Activated CD4-positive, alpha-beta T cell treated with anti-CD3 and anti-CD28 coated beads, Interleukin-2, amount 50 U/mL, for 48 hours (primary cell): ENCODE data around the gene FLT1.

Experiments used
- DNase-seq, 2 experiments: peaks; one replicate each; pipeline ENCODE4 v3.0.0-alpha.2; 2020

FLT1 gene

GRCh38 chr13:28452755-28453154 is 42.2 kb downstream of the FLT1 start:
- no peak for DNase-seq

GRCh38 chr13:28451482-28452217 is 43.3 kb downstream of the FLT1 start:
- no peak for DNase-seq

- no peak for DNase-seq
Observed at GRCh38 chr13:28449826-28450773, 44.8 kb downstream of the FLT1 start.

GRCh38 chr13:28448651-28449358 is 46.1 kb downstream of the FLT1 start:
- DNase-seq = no peak

- DNase-seq = no peak
Observed at GRCh38 chr13:28447989-28448388, 46.9 kb downstream of the FLT1 start.

GRCh38 chr13:28447206-28447605 is 47.7 kb downstream of the FLT1 start:
- no peak for DNase-seq

GRCh38 chr13:28442839-28443238 is 52.1 kb downstream of the FLT1 start:
- no peak for DNase-seq

- DNase-seq = no peak
Observed at GRCh38 chr13:28441529-28441928, 53.4 kb downstream of the FLT1 start.

GRCh38 chr13:28440774-28441504 is 54.0 kb downstream of the FLT1 start:
- no peak for DNase-seq

- no peak for DNase-seq
Observed at GRCh38 chr13:28438598-28439334, 56.2 kb downstream of the FLT1 start.

- no peak for DNase-seq
Observed at GRCh38 chr13:28438067-28438466, 56.9 kb downstream of the FLT1 start.

GRCh38 chr13:28435917-28436316 is 59.0 kb downstream of the FLT1 start:
- DNase-seq = no peak

- no peak for DNase-seq
Observed at GRCh38 chr13:28434926-28435325, 60.0 kb downstream of the FLT1 start.

GRCh38 chr13:28432816-28433560 is 61.9 kb downstream of the FLT1 start:
- no peak for DNase-seq

- DNase-seq = no peak
Observed at GRCh38 chr13:28429685-28430290, 65.1 kb downstream of the FLT1 start.

- DNase-seq = no peak
Observed at GRCh38 chr13:28429096-28429495, 65.8 kb downstream of the FLT1 start.

- no peak for DNase-seq
Observed at GRCh38 chr13:28426381-28426780, 68.5 kb downstream of the FLT1 start.

GRCh38 chr13:28425793-28426192 is 69.1 kb downstream of the FLT1 start:
- DNase-seq = no peak

- DNase-seq = no peak
Observed at GRCh38 chr13:28424541-28424940, 70.4 kb downstream of the FLT1 start.

GRCh38 chr13:28423010-28423409 is 71.9 kb downstream of the FLT1 start:
- peak in 1 of 2 experiments; percentile 5 for DNase-seq
